Hepatocyte (in vitro differentiated cells): ENCODE measurements around the gene BAG5.

Source experiments
- EZH2 ChIP-seq: fragments of 200-600 bp; sonication (generic); IDR thresholded peaks from 2 replicates; pipeline ENCODE4 v1.6.1; 2016; ENCODE audit warnings: antibody characterized with exemption, mild to moderate bottlenecking, borderline replicate concordance
- EZH2phosphoT487 ChIP-seq: fragments of 200-600 bp; sonication (generic); IDR thresholded peaks from one replicate; pipeline ENCODE4 v1.6.1; 2018; ENCODE audit warnings: antibody characterized with exemption, mild to moderate bottlenecking, low read depth, moderate library complexity; ENCODE audit not compliant: unreplicated experiment, severe bottlenecking
- TF ChIP-seq, protein P1 (sequence below): fragments of 200-600 bp; sonication (generic); IDR thresholded peaks from 2 replicates; pipeline ENCODE4 v1.5.1; 2016; ENCODE audit warnings: antibody characterized with exemption, mild to moderate bottlenecking; ENCODE audit not compliant: poor library complexity

DNA sequence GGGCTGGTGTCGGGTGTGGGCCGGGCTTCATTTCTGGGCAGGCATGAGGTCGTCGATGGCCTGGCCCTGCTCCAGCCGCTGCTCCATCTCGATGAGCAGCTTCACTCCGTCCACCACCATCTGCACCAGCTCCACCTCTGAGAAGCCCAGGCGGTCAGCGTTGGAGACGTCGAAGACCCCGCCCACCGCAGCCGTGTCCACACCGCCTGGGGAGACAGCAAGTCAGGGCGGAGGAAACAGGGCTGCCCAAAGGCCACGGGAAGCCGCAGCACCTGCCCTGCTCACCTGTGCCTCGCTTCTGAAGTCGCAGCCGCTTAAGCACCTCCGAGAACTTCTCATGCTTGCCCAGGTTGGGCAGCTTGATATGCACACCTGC is 42.6 kb downstream of the BAG5 start:
- TF ChIP-seq, protein P1, sequence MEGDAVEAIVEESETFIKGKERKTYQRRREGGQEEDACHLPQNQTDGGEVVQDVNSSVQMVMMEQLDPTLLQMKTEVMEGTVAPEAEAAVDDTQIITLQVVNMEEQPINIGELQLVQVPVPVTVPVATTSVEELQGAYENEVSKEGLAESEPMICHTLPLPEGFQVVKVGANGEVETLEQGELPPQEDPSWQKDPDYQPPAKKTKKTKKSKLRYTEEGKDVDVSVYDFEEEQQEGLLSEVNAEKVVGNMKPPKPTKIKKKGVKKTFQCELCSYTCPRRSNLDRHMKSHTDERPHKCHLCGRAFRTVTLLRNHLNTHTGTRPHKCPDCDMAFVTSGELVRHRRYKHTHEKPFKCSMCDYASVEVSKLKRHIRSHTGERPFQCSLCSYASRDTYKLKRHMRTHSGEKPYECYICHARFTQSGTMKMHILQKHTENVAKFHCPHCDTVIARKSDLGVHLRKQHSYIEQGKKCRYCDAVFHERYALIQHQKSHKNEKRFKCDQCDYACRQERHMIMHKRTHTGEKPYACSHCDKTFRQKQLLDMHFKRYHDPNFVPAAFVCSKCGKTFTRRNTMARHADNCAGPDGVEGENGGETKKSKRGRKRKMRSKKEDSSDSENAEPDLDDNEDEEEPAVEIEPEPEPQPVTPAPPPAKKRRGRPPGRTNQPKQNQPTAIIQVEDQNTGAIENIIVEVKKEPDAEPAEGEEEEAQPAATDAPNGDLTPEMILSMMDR, result no peak
- no peak for TF ChIP-seq EZH2phosphoT487
- no peak for TF ChIP-seq EZH2
